ENCODE measurements around the gene TTLL11. TPM values are rescaled to one million over a fixed set of nuclear protein-coding genes. Genes with fewer than 3 reads are reported as not detected.

The TTLL11 gene
- total RNA-seq, 1 experiment from 2014 or later, result 2.3 TPM

DNA sequence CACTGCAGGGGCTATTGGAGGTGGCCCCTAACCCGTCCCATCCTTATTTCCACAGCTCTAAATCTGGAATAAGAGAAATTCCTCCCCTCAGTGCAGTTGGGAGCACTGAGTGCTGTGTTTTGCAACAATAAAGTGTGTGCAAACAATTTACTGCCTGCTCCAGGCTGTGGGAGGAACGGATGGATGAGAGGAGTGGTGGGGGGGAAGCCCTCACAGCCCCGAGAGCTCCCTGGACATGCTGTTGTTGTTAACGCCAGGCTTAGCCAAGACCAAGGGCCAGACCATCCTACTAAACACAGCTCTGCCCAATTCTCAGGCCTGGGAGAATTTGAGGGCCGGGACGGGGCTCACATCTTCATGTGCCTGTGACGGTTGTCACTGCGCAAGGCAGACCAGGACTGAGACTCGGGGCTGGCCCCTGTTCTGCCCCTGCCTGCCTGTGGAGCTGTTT, 241.4 kb downstream of the TTLL11 start:
- ChIA-PET CTCF (no interaction called here), POLR2A (ENCODE audit: unreplicated experiment) (no interaction called here)
- Histone ChIP-seq H3K4me2 (no peak overlapping the region), H3K4me3 (no peak overlapping the region), H3K27ac (no peak overlapping the region), H3K27me3 (ENCODE audit: insufficient read depth, low read depth) (no peaks in the 10 kb centered on the region), H3K9me2 (ENCODE audit: insufficient read depth) (no peaks in the 10 kb centered on the region), H3K79me2 (ENCODE audit: low read depth) (no peaks in the 10 kb centered on the region), H3K9me3 (ENCODE audit: insufficient read depth, low read depth) (no peaks in the 10 kb centered on the region), H3K36me3 (ENCODE audit: low read depth) (no peaks in the 10 kb centered on the region), H4K20me1 (ENCODE audit: insufficient read depth) (no peaks in the 10 kb centered on the region), H3K4me1 (replicated peaks; ENCODE audit: insufficient read depth) (no peaks in the 10 kb centered on the region), H3F3A (ENCODE audit: insufficient read depth, low read depth) (no peaks in the 10 kb centered on the region), H2AFZ (no peak overlapping the region)
- no peak for DNase-seq
- intact Hi-C loops (cut with micrococcal nuclease; ENCODE audit: unreplicated experiment), result no loop called here
- TF ChIP-seq EZH2 (IDR thresholded peaks at IDR 0.05; ENCODE audit: low read depth), result no peak
- TF ChIP-seq, protein P1, sequence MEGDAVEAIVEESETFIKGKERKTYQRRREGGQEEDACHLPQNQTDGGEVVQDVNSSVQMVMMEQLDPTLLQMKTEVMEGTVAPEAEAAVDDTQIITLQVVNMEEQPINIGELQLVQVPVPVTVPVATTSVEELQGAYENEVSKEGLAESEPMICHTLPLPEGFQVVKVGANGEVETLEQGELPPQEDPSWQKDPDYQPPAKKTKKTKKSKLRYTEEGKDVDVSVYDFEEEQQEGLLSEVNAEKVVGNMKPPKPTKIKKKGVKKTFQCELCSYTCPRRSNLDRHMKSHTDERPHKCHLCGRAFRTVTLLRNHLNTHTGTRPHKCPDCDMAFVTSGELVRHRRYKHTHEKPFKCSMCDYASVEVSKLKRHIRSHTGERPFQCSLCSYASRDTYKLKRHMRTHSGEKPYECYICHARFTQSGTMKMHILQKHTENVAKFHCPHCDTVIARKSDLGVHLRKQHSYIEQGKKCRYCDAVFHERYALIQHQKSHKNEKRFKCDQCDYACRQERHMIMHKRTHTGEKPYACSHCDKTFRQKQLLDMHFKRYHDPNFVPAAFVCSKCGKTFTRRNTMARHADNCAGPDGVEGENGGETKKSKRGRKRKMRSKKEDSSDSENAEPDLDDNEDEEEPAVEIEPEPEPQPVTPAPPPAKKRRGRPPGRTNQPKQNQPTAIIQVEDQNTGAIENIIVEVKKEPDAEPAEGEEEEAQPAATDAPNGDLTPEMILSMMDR (conservative IDR thresholded peaks at IDR 0.05), result no peak
- BruUV-seq (replicated peaks), result no TSS peak

DNA sequence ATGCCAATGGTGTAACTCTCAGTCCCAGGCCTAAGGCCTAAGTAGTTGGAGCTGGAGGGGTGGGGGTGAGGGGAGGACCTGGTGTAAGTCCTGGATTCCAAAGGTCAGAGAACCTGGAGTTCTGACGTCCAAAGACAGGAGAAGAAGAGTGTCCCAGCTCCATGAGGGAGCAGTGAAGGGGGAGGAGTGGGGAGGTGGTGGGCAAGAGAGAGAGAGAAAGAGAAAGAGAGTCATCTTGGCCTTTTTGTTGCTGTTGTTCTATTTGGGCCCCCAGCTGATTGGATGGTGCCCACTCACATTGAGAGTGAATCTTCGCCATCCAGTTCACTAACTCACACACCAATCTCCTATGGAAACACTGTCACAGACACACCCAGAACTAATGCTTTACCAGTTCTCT, 242.7 kb downstream of the TTLL11 start:
- Histone ChIP-seq H3F3A (ENCODE audit: insufficient read depth, low read depth) (no peaks in the 10 kb centered on the region), H3K4me3 (no peak overlapping the region), H2AFZ (no peak overlapping the region), H3K9me2 (ENCODE audit: insufficient read depth) (no peaks in the 10 kb centered on the region), H3K79me2 (ENCODE audit: low read depth) (no peaks in the 10 kb centered on the region), H3K27ac (no peak overlapping the region), H3K36me3 (ENCODE audit: low read depth) (no peaks in the 10 kb centered on the region), H3K27me3 (ENCODE audit: insufficient read depth, low read depth) (no peaks in the 10 kb centered on the region), H4K20me1 (ENCODE audit: insufficient read depth) (no peaks in the 10 kb centered on the region), H3K4me2 (no peak overlapping the region), H3K9me3 (ENCODE audit: insufficient read depth, low read depth) (no peaks in the 10 kb centered on the region), H3K4me1 (replicated peaks; ENCODE audit: insufficient read depth) (no peaks in the 10 kb centered on the region)
- ChIA-PET POLR2A (ENCODE audit: unreplicated experiment) (no interaction called here), CTCF (no interaction called here)
- TF ChIP-seq EZH2 (IDR thresholded peaks at IDR 0.05; ENCODE audit: low read depth), result no peak
- TF ChIP-seq, protein P1 (conservative IDR thresholded peaks at IDR 0.05), result no peak
- no TSS peak for BruUV-seq (replicated peaks)
- DNase-seq, result no peak
- intact Hi-C loops (cut with micrococcal nuclease; ENCODE audit: unreplicated experiment), result no loop called here

DNA sequence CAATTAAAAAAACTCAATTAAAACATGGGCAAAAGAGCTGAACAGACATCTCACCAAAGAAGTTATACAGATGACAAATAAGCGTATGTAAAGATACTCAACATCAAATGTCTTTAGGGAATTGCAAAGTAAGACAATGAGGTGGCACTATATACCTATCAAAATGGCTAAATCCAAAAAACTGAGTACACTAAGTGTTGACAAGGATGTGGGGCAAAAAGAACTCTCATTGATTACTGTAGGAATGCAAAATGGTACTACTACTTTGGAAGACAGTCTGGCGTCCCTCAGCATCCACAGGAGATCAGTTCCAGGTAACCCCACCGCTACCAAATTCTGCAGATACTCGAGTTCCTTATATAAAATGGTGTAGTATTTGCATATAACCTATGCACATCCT, 243.6 kb downstream of the TTLL11 start:
- no peaks in the 10 kb centered on the region for H3K4me1 ChIP-seq (replicated peaks; ENCODE audit: insufficient read depth)
- DNase-seq, result no peak
- H3K9me2 ChIP-seq (ENCODE audit: insufficient read depth), result no peaks in the 10 kb centered on the region
- no peak overlapping the region for H3K4me2 ChIP-seq
- no peaks in the 10 kb centered on the region for H3K27me3 ChIP-seq (ENCODE audit: insufficient read depth, low read depth)
- no peaks in the 10 kb centered on the region for H4K20me1 ChIP-seq (ENCODE audit: insufficient read depth)
- no peak overlapping the region for H3K4me3 ChIP-seq
- TF ChIP-seq EZH2 (IDR thresholded peaks at IDR 0.05; ENCODE audit: low read depth), result no peak
- TF ChIP-seq, protein P1 (conservative IDR thresholded peaks at IDR 0.05), result no peak
- no peaks in the 10 kb centered on the region for H3K9me3 ChIP-seq (ENCODE audit: insufficient read depth, low read depth)
- H3K27ac ChIP-seq, result no peak overlapping the region
- POLR2A ChIA-PET (ENCODE audit: unreplicated experiment), result no interaction called here
- BruUV-seq (replicated peaks), result no TSS peak
- H2AFZ ChIP-seq, result no peak overlapping the region
- H3K36me3 ChIP-seq (ENCODE audit: low read depth), result no peaks in the 10 kb centered on the region
- intact Hi-C loops (cut with micrococcal nuclease; ENCODE audit: unreplicated experiment), result loop anchor here (10.0 kb wide), 1 partner anchor 65 kb away; no protein-coding TSS in a partner anchor
- CTCF ChIA-PET, result no interaction called here
- H3F3A ChIP-seq (ENCODE audit: insufficient read depth, low read depth), result no peaks in the 10 kb centered on the region
- H3K79me2 ChIP-seq (ENCODE audit: low read depth), result no peaks in the 10 kb centered on the region

All from PC-9 (cell line).